Natural killer cell (primary cell): ENCODE measurements around the gene RS1. TPM values are rescaled to one million over a fixed set of nuclear protein-coding genes. Genes with fewer than 3 reads are reported as not detected.

Source experiments
- ATAC-seq, 3 donors: fragments of 150-1000 bp in 2 of 3; fragments of 200-7000 bp in 1 of 3; cut with Tn5 transposase; 1 replicate in 1 of 3; 2 replicates in 2 of 3; pipeline ENCODE4 v1.10.0; 2021; ENCODE audit warnings: mild to moderate bottlenecking in 2 of 3, moderate library complexity in 2 of 3
- DNase-seq, 2 donors: peaks; one replicate each; pipeline versions ENCODE4 v3.0.0 to v3.0.0-alpha.2; 2013 to 2021; ENCODE audit warnings: mixed read lengths in 1 of 2
- H3K27ac ChIP-seq: one replicate; pipeline ENCODE4 v1.5.1; 2013; ENCODE audit warnings: mild to moderate bottlenecking, low read length
- H3K27me3 ChIP-seq: one replicate; pipeline ENCODE4 v1.6.1; 2013; ENCODE audit warnings: low read length; ENCODE audit not compliant: control insufficient read depth, insufficient read depth
- H3K36me3 ChIP-seq: one replicate; pipeline ENCODE4 v1.6.1; 2013; ENCODE audit warnings: low read length; ENCODE audit not compliant: control insufficient read depth, insufficient read depth
- H3K4me1 ChIP-seq: one replicate; pipeline ENCODE4 v1.6.1; 2013; ENCODE audit warnings: low read length; ENCODE audit not compliant: control insufficient read depth, insufficient read depth
- H3K4me3 ChIP-seq: one replicate; pipeline ENCODE4 v1.5.1; 2013; ENCODE audit warnings: low read length
- H3K9me3 ChIP-seq: one replicate; pipeline ENCODE4 v1.6.1; 2013; ENCODE audit warnings: low read length; ENCODE audit not compliant: control insufficient read depth, insufficient read depth
- H3K27ac Mint-ChIP-seq, 2 donors: one replicate each; pipeline ENCODE4 v1.8.0; 2022; ENCODE audit warnings: mild to moderate bottlenecking in 2 of 2, mixed read lengths in 2 of 2, moderate library complexity in 1 of 2
- H3K27me3 Mint-ChIP-seq, 2 donors: one replicate each; pipeline ENCODE4 v1.8.0; 2022; ENCODE audit warnings: low read depth in 2 of 2, mixed read lengths in 2 of 2
- H3K36me3 Mint-ChIP-seq: one replicate; pipeline ENCODE4 v1.8.0; 2022; ENCODE audit warnings: mixed read lengths
- H3K4me1 Mint-ChIP-seq, 2 donors: one replicate each; pipeline ENCODE4 v1.8.0; 2022; ENCODE audit warnings: mixed read lengths in 2 of 2
- H3K4me3 Mint-ChIP-seq: one replicate; pipeline ENCODE4 v1.8.0; 2022; ENCODE audit warnings: mild to moderate bottlenecking, moderate library complexity, mixed read lengths
- H3K9me3 Mint-ChIP-seq, 2 donors: one replicate each; pipeline ENCODE4 v1.8.0; 2022; ENCODE audit warnings: mixed read lengths in 2 of 2
- CTCF ChIP-seq: fragments of 200-600 bp; IDR thresholded peaks from one replicate; pipeline ENCODE4 v1.8.0; 2022; ENCODE audit warnings: antibody characterized with exemption
- WGBS: methylation state at CpG from one replicate; pipeline ENCODE4 v1.1.7; 2013; ENCODE audit warnings: missing lambda C conversion rate; ENCODE audit not compliant: insufficient coverage; 5-methylcytosine and 5-hydroxymethylcytosine counted together
- intact Hi-C: fragments of 100-400 bp; cut with micrococcal nuclease; formaldehyde crosslinking; loops from one replicate; pipeline ENCODE4 v1.14.2; 2022
- total RNA-seq, 4 donors: library from RNA; stranded (reverse); fragments of 120-200 nt in 1 of 4; gene quantifications; one replicate each; pipeline versions ENCODE4 v1.2.3 to v1.2.4, GENCODE V29; 2013 to 2022

The RS1 gene
- total RNA-seq, 3 donors from 2014 or later (not counting 1 experiment from before 2014, with no cell fraction given) = not detected

GRCh38 chrX:18630934-18631333 is 41.0 kb downstream of the RS1 start:
- Histone ChIP-seq H3K27me3 (no peaks in the 10 kb centered on the region), H3K27ac (no peak overlapping the region), H3K36me3 (peaks cover 2% of the 10 kb centered on the region), H3K4me3 (no peak overlapping the region), H3K4me1 (no peaks in the 10 kb centered on the region), H3K9me3 (no peaks in the 10 kb centered on the region)
- intact Hi-C loops = no loop called here
- no peak overlapping the region for H3K27ac Mint-ChIP-seq
- H3K4me1 Mint-ChIP-seq = no peaks in the 10 kb centered on the region
- DNase-seq = no peak
- H3K9me3 Mint-ChIP-seq = no peaks in the 10 kb centered on the region
- no peaks in the 10 kb centered on the region for H3K36me3 Mint-ChIP-seq
- no peak for ATAC-seq
- no peak for TF ChIP-seq CTCF
- no peaks in the 10 kb centered on the region for H3K27me3 Mint-ChIP-seq
- 95% methylated on average over 8 of the region's 8 CpGs for WGBS
- H3K4me3 Mint-ChIP-seq = no peak overlapping the region

DNA sequence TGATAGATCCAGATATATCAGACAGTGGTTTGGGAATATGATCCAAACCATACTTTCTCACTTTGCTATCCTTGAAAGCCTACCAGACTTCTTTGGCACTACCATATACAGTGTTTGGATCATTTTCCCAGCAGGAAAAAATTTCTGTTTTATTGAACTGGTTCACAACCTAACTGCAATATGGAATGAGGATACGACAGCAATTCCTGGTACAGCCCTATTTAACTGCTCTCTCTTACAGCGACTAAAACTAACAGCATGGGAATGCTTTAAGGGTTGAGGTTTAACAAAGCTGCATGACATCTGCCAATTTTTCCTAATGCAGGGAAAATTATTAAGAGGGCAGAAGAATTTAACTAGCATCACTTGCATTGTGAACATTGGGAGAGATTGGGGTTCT is 47.3 kb downstream of the RS1 start:
- H3K9me3 Mint-ChIP-seq = no peaks in the 10 kb centered on the region
- Histone ChIP-seq H3K36me3 (peaks cover 2% of the 10 kb centered on the region), H3K4me1 (no peaks in the 10 kb centered on the region), H3K27me3 (no peaks in the 10 kb centered on the region), H3K27ac (no peak overlapping the region), H3K4me3 (no peak overlapping the region), H3K9me3 (no peaks in the 10 kb centered on the region)
- no peak overlapping the region for H3K4me3 Mint-ChIP-seq
- no peaks in the 10 kb centered on the region for H3K27me3 Mint-ChIP-seq
- TF ChIP-seq CTCF = no peak
- no peaks in the 10 kb centered on the region for H3K4me1 Mint-ChIP-seq
- no peak overlapping the region for H3K27ac Mint-ChIP-seq
- ATAC-seq = no peak
- H3K36me3 Mint-ChIP-seq = no peaks in the 10 kb centered on the region
- WGBS = no CpG with 5 or more reads among the region's 2 CpGs
- DNase-seq = no peak
- intact Hi-C loops = no loop called here

DNA sequence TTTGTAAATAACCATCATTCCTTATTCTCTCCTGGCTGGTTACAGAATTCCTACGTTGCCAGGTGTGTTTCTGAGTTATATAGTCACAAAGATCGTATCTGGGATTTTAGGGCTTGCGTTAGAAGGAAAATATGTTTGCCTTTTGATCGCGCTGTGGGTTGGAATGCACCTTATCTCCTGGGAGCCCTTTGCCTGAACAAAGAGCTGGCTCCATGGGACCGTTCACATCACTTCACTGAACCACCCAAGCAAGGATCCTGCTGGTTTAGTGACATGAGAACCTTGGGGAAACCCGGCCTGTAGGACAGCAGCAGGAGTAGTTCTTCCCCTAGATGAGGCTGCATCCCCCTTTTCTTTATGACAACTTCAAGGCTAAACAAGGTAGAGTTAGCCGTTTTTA is 51.6 kb downstream of the RS1 start:
- H3K9me3 Mint-ChIP-seq = no peaks in the 10 kb centered on the region
- Histone ChIP-seq H3K9me3 (no peaks in the 10 kb centered on the region), H3K36me3 (no peaks in the 10 kb centered on the region), H3K4me3 (no peak overlapping the region), H3K4me1 (no peaks in the 10 kb centered on the region), H3K27me3 (no peaks in the 10 kb centered on the region), H3K27ac (no peak overlapping the region)
- H3K27me3 Mint-ChIP-seq = no peaks in the 10 kb centered on the region
- H3K4me3 Mint-ChIP-seq = no peak overlapping the region
- TF ChIP-seq CTCF = no peak
- H3K36me3 Mint-ChIP-seq = no peaks in the 10 kb centered on the region
- WGBS = 96% methylated on average over 6 of the region's 8 CpGs
- DNase-seq (no peak), ATAC-seq (no peak)
- intact Hi-C loops = no loop called here
- peaks cover 5 to 7% of the 10 kb centered on the region in 2 donors for H3K4me1 Mint-ChIP-seq
- no peak overlapping the region for H3K27ac Mint-ChIP-seq

DNA sequence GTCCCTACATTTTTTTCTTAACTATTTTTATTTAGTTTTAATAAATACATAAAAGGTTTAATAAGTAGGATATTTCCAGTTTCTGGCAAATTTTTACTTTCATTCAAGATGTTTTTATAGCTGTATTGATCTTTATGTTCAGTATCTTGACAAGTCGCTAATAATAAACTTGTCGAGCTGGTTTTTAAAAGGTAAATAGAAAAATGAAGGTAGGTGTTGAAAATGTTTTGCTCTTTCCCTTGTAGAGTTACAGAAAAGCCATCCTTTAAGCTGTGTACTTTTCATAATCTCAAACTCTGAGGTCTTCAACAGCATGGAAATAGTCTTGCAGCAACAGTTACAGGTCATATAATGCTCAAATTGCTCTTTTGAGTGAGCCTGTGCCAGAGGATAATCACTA is 52.6 kb downstream of the RS1 start:
- intact Hi-C loops = no loop called here
- H3K4me3 Mint-ChIP-seq = no peak overlapping the region
- 67% methylated on average over 1 of the region's 2 CpGs for WGBS

More for the DNA sequence above, 52.6 kb downstream of the RS1 start:
- TF ChIP-seq CTCF = no peak
- no peaks in the 10 kb centered on the region for H3K9me3 Mint-ChIP-seq
- H3K36me3 Mint-ChIP-seq = no peaks in the 10 kb centered on the region
- no peaks in the 10 kb centered on the region for H3K27me3 Mint-ChIP-seq
- Histone ChIP-seq H3K4me1 (no peaks in the 10 kb centered on the region), H3K36me3 (no peaks in the 10 kb centered on the region), H3K27me3 (no peaks in the 10 kb centered on the region), H3K4me3 (no peak overlapping the region), H3K9me3 (no peaks in the 10 kb centered on the region), H3K27ac (no peak overlapping the region)
- DNase-seq (no peak), ATAC-seq (no peak)
- no peak overlapping the region for H3K27ac Mint-ChIP-seq
- H3K4me1 Mint-ChIP-seq = peaks cover 5 to 7% of the 10 kb centered on the region in 2 donors
